Measurements from ENCODE around the gene BCAR3. TPM values are rescaled to one million over a fixed set of nuclear protein-coding genes. Genes with fewer than 3 reads are reported as not detected.

Gene BCAR3
- total RNA-seq (2021; ENCODE audit: unreplicated experiment) (33.9 TPM), Bru-seq, nascent RNA (percentile 75 among the genes with signal in this experiment), BruChase-seq, experiment 1, labeled RNA remaining after a 2-hour chase (percentile 60 among the genes with signal in this experiment), BruChase-seq, experiment 2, labeled RNA remaining after a 6-hour chase (percentile 60 among the genes with signal in this experiment)
- polyA plus RNA-seq (2012; ENCODE audit: insufficient read length), result 22.4 TPM
- long read RNA-seq, transcript BCAR3-201 (12 exons, 3,171 nt), result major isoform, 25 of 62 reads
- long read RNA-seq, partial matches to known transcripts, result 29 of 62 reads
- long read RNA-seq, other reads (novel, unspliced or antisense), result 7 of 62 reads

DNA sequence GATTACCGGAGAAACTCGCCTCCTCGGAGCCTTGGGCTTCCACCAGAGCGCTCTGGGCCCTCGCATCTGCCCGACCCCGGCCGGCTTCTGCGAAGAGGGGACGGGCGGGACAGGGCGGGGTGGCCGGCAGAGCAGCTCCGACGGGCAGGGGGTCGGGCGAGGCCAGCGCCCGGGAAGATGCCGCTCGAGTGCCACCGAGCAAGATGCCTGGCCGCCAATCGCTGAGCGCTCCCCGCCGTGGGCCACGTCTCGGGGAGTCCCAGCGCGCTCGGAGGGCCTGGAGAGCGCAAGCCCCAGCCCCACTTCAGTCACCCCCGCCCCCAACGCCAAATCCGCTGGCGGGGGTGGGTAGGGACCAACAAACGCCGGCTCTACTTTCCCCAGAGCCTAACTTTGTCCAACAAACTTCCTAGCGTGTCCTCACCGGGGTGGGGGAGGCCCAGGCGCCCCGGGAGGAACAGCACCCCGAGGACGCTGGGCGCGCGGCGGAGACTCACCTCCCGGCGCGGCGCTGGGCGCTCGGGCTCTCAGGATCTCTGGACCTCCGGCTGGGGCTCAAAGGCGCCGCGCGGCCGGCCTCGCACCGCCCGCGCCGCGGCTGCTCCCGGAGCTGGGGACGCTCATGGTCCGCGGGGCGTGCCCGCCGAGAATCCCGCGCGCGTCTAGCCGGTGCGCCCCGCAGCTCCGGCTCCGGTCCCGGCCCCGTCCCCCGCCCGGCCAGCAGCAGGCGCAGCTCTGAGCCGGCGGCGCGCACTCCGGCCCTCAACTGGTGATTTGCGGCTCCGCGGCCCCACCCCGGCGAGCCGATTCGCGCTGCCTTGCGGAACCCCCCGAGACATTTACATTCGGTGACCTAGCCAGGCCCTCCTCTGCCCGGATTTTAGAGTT, at the start of gene BCAR3:
BCAR3 (minus strand) TSS at position 737 of the 888 bp plus-strand sequence. CDS start 6,907 bp downstream, outside the sequence.
- peak within 1 kb of the TSS; percentile 68 to 72 for H3K4me3 ChIP-seq (ENCODE audit: low read depth in 2 of 2, low read length in 2 of 2)
- in situ Hi-C loops (cut with HindIII; ENCODE audit: low pct_unique_long_range_greater_than_20kb, low sequenced_read_pairs) (no loop called here), intact Hi-C loops (cut with micrococcal nuclease; ENCODE audit: unreplicated experiment) (loop anchor here (5.0 kb wide), 1 partner anchor 131 kb away; no protein-coding TSS in a partner anchor)
- DNase-seq (ENCODE audit: low read depth, low spot score) (no peak), ATAC-seq (peak; percentile 88)
- no peaks in the 10 kb centered on the region for H3K9me3 ChIP-seq (ENCODE audit: control insufficient read depth, insufficient read depth, low read depth, low read length)
- H3K4me1 ChIP-seq (ENCODE audit: control insufficient read depth, insufficient read depth, low read length), result peaks cover 25% of the 10 kb centered on the region
- peak within 1 kb of the TSS; percentile 94 for H3K27ac ChIP-seq (ENCODE audit: low read length)
- CTCF ChIA-PET, result interaction anchor here (1.2 kb wide), 1 partner anchor 165 kb away, joined by 3 read pairs; no protein-coding TSS in a partner anchor
- TF ChIP-seq SIN3A (IDR thresholded peaks at IDR 0.05; ENCODE audit: borderline replicate concordance, insufficient read depth, low read depth, low read length) (0 out of 2 replicates have a peak, but pooled peaks have one; percentile 48), TCF7L2 (IDR thresholded peaks at IDR 0.05; ENCODE audit: low read depth, low read length) (peak; percentile 24; the same call in 1 of the 2 replicates), POLR2AphosphoS5 (IDR thresholded peaks at IDR 0.05; ENCODE audit: low read depth, low read length) (peak; percentile 53; the same call in 1 of the 2 replicates)
- TF ChIP-seq, protein P1, sequence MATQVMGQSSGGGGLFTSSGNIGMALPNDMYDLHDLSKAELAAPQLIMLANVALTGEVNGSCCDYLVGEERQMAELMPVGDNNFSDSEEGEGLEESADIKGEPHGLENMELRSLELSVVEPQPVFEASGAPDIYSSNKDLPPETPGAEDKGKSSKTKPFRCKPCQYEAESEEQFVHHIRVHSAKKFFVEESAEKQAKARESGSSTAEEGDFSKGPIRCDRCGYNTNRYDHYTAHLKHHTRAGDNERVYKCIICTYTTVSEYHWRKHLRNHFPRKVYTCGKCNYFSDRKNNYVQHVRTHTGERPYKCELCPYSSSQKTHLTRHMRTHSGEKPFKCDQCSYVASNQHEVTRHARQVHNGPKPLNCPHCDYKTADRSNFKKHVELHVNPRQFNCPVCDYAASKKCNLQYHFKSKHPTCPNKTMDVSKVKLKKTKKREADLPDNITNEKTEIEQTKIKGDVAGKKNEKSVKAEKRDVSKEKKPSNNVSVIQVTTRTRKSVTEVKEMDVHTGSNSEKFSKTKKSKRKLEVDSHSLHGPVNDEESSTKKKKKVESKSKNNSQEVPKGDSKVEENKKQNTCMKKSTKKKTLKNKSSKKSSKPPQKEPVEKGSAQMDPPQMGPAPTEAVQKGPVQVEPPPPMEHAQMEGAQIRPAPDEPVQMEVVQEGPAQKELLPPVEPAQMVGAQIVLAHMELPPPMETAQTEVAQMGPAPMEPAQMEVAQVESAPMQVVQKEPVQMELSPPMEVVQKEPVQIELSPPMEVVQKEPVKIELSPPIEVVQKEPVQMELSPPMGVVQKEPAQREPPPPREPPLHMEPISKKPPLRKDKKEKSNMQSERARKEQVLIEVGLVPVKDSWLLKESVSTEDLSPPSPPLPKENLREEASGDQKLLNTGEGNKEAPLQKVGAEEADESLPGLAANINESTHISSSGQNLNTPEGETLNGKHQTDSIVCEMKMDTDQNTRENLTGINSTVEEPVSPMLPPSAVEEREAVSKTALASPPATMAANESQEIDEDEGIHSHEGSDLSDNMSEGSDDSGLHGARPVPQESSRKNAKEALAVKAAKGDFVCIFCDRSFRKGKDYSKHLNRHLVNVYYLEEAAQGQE (IDR thresholded peaks at IDR 0.05; ENCODE audit: insufficient read depth in 1 of 2, low read depth in 2 of 2, low read length in 1 of 2), result no peak
- TF ChIP-seq, protein P2, sequence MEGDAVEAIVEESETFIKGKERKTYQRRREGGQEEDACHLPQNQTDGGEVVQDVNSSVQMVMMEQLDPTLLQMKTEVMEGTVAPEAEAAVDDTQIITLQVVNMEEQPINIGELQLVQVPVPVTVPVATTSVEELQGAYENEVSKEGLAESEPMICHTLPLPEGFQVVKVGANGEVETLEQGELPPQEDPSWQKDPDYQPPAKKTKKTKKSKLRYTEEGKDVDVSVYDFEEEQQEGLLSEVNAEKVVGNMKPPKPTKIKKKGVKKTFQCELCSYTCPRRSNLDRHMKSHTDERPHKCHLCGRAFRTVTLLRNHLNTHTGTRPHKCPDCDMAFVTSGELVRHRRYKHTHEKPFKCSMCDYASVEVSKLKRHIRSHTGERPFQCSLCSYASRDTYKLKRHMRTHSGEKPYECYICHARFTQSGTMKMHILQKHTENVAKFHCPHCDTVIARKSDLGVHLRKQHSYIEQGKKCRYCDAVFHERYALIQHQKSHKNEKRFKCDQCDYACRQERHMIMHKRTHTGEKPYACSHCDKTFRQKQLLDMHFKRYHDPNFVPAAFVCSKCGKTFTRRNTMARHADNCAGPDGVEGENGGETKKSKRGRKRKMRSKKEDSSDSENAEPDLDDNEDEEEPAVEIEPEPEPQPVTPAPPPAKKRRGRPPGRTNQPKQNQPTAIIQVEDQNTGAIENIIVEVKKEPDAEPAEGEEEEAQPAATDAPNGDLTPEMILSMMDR (IDR thresholded peaks at IDR 0.05), result peak; percentile 52
- no peaks in the 10 kb centered on the region for H3K36me3 ChIP-seq (ENCODE audit: control insufficient read depth, insufficient read depth, low read length)
- H3K27me3 ChIP-seq (ENCODE audit: control insufficient read depth, insufficient read depth, low read length), result no peaks in the 10 kb centered on the region
- POLR2A ChIA-PET, result no interaction called here
- BruUV-seq (replicated peaks), result no TSS peak

DNA sequence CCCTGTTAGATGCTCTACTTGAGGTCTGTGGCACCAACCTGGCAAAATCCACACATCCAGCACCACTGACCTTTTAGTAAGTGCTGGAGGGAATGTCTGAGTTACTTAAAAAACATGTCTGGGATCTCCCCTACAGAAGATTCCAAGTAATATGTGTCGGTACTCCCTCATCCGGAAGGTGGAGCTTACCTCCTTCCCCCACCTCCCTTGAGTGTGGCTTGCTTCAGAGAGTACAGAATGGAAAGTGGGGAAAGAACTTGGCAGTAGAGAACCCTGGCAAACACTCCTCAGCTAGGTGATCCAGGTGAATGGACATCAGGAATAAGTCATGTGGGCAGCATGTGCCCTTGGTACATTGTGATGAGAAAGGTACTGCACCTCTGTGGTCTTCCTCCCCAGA, 49.0 kb upstream of the BCAR3 start:
- intact Hi-C loops (cut with micrococcal nuclease; ENCODE audit: unreplicated experiment), result no loop called here
- Histone ChIP-seq H3K27ac (ENCODE audit: low read length) (peak overlapping the region; percentile 4; the same call in 1 of the 2 replicates), H3K27me3 (ENCODE audit: control insufficient read depth, insufficient read depth, low read length) (no peaks in the 10 kb centered on the region), H3K4me1 (ENCODE audit: control insufficient read depth, insufficient read depth, low read length) (no peaks in the 10 kb centered on the region), H3K36me3 (ENCODE audit: control insufficient read depth, insufficient read depth, low read length) (no peaks in the 10 kb centered on the region), H3K4me3 (ENCODE audit: low read depth in 2 of 2, low read length in 2 of 2) (no peak overlapping the region), H3K9me3 (ENCODE audit: control insufficient read depth, insufficient read depth, low read depth, low read length) (no peaks in the 10 kb centered on the region)
- CTCF ChIA-PET, result no interaction called here
- TF ChIP-seq TCF7L2 (IDR thresholded peaks at IDR 0.05; ENCODE audit: low read depth, low read length), result no peak
- no peak for TF ChIP-seq SIN3A (IDR thresholded peaks at IDR 0.05; ENCODE audit: borderline replicate concordance, insufficient read depth, low read depth, low read length)
- TF ChIP-seq, protein P1 (IDR thresholded peaks at IDR 0.05; ENCODE audit: insufficient read depth in 1 of 2, low read depth in 2 of 2, low read length in 1 of 2), result no peak
- TF ChIP-seq POLR2AphosphoS5 (IDR thresholded peaks at IDR 0.05; ENCODE audit: low read depth, low read length), result no peak
- TF ChIP-seq, protein P2 (IDR thresholded peaks at IDR 0.05), result no peak
- in situ Hi-C loops (cut with HindIII; ENCODE audit: low pct_unique_long_range_greater_than_20kb, low sequenced_read_pairs), result no loop called here
- DNase-seq (ENCODE audit: low read depth, low spot score), result no peak
- no peak for ATAC-seq
- BruUV-seq (replicated peaks), result no TSS peak
- POLR2A ChIA-PET, result no interaction called here

All from Panc1 (cell line).